Posterior cingulate gyrus (tissue), 11 donors: ENCODE measurements around the gene RAE1.
"Not testable (repeated sequence)": the region's sequence is repeated elsewhere in the genome, so short reads cannot be mapped to it uniquely, and the experiment has no call there.

ENCODE experiments used
- DNase-seq, 10 donors: peaks; one replicate each; pipeline versions ENCODE4 v3.0.0 to v3.0.0-alpha.2; 2020 to 2021; ENCODE audit warnings: mixed read lengths in 3 of 10
- intact Hi-C: fragments of 100-400 bp; cut with DNase I; formaldehyde crosslinking; loops from one replicate; pipeline ENCODE4 v1.15.1; 2023

The RAE1 gene

DNA sequence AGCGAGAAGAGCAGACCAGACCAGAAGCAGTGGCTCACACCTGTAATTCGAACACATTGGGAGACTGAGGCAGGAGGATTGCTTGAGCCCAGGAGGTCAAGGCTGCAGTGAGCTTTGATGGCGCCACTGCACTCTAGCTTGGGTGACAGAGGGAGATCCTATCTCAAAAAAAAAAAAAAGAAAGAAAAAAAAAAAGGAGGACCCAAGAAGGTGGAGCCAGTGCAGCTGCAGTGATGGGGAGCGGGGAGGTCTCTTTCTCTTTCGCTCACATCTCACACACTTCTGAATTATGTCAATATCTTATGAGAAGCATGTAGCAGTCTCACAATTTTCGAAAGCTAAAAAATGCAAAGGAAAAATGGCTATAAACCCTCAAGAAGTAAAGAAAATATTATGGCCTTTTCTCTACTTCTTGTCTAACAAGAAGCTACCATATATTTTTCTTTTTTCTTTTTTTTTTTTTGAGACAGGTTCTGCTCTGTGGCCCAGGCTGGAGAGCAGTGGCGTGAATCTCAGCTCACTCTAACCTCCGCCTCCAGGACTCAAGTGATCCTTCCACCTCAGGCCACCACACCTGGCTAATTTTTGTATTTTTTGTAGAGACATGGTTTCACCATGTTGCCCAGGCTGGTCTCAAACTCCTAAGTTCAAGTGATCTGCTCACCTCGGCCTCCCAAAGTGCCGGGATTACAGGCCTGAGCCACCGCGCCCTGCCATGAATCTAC, 25.3 kb upstream of the RAE1 start:
- no peak for DNase-seq
- intact Hi-C loops: no loop called here

DNA sequence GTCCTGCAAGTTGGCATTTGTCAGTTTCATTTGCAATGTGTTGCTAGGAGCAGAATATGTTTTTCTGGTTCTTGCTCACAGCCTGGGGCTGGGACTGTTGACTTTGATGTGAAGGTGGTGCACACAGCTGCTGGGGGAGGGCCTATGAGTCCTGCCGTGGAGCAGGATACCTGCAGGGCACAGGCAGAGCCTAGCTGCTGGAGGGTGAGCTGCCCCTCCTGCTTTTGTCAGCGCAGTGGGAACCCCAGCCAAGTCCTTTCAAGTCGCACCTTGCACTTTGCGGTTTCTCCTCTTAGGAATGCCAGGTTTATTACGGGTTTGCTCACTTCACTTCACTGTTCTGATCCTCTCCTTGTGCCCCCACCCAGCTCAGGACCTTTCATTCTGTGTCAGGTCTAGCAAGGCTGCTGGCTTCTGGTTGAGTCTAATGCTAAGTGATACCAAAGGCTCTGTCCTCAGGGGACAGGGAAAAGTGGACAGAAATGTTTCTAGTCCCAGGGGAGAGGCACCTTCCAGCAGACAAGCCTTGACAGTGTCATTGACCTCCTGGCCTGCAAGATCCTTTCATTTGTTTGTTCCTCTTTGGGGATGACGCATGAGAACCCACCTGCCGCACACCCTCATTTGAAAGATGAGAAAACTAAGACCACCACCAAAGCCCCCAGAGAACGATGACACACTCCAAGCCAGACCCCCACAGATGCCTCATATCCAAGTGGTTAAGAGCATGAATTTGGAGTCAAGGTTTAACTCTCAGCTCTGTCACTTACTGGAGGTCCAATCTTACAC, 24.2 kb upstream of the RAE1 start:
- intact Hi-C loops: no loop called here
- no peak for DNase-seq

DNA sequence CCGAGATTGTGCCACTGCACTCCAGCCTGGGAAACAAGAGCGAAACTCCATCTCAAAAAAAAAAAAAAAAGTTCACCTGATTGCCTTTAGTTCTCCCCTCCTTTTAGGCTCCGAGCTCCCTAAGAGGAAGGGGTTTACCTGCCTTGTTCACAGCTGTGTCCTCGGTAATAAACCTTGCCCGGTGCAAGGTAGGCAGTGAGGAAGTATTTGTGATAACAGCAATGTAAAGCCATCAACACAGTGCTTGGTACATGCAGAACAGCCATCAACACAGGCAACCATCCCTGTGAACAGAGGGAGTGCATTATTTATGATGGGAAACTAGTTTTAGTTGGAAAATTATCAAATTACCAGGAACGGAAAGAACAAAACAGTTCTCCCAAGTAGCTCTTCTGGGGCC, 23.2 kb upstream of the RAE1 start:
- intact Hi-C loops: no loop called here
- no peak for DNase-seq

DNA sequence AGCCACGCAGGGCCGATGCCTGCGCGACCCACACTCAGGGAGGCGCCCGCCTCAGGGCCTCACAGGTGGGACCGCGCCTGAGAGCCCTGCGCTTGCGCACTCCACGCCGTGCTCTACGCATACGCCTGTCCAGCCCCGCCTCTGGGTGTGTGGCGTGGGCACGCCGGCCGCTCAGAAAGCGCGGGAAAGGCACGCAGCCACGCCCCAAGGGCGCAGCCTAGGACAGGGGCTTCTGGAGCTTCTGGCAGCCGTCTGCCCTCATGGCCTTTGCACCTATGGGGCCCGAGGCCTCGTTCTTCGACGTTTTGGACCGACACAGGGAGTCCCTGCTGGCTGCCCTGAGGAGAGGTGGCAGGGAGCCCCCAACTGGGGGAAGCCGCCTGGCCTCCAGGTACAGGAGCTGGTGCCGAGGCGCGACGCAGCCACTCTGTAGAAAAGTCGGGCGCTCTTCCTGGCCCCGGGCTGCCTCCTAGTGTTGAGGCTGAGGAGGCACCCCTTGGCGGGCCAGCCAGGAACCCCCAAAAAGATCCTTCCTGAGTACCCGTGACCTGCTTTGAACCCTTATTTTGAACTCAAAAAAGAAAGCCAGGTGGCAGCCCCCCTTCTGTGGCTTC, 21.3 kb upstream of the RAE1 start, which contains the start of gene SPO11:
TSS of gene SPO11 (plus strand) at position 196 of the 614 bp plus-strand sequence. CDS start at position 261, 65 bp downstream.
- intact Hi-C loops: loop anchor here (10.0 kb wide), 1 partner anchor 65 kb away; the partner anchor contains the start of gene BMP7
- DNase-seq: peak in 2 of 10 donors; percentile 25 to 84

DNA sequence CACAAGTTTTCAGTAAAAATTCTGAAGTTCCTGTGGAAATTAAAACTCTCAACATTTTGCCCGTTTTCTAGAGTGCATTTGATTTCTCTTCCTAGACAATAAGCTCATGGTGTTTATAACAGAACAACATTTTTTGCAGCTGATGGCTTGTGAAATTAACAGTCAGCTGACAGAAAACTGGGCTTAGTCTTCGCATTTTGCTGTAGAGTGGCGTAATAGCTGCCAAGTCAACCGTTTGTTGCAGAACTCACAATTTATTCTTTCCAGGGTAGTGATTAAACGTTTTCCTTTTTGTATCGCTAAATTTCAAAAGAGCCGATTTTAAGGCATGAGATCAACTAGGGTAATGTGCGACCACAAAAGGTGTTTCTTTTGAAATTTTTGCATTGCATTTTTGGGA, 20.1 kb upstream of the RAE1 start:
- intact Hi-C loops: loop anchor here (10.0 kb wide), 1 partner anchor 66 kb away; the partner anchor contains the start of gene BMP7
- no peak for DNase-seq

DNA sequence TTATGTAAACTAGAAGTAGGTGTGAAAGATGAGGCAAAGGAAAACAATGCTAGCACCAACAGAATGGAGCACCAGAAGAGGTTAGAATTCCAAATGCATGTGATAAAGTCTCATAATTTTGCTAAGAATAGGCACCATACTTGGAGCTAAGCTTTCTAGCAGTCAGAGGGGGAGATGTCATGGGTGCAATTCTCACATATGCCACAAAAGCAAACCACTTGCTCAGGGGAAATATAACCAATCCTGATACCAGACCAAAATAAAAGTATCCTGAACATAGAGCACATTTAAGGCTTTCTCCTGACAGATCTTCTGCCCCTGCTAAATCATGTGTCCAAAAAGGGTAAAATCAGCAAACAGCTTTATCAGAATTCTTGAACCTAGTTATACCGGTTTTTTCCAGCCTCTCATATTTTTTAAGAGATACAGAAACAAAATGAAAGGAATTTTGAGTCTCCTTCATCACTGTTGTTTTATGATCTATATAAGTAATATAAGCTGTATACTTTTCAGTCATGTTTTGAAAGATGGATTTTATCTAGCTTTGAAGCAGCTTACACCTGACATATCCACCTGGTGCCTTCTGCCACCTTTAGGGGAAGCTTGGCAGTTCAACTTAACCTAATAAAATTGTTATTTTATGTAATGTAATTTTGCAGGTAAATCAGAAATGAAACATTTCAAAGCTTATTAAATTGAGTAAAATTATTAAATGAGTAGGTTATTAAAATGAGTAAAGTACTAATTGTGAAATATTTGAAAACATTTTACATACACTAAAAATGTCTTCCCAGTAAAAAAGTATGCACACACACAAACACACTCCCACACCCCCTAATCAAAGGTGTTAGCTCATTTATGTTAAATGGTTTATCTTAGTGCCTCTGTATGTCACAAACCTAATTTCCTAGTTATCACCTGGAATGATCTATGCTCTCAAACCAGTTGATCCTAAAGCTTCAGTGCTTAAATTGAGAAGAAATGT, 18.7 kb upstream of the RAE1 start:
- DNase-seq: no peak
- intact Hi-C loops: loop anchor here (10.0 kb wide), 1 partner anchor 68 kb away; the partner anchor contains the start of gene BMP7

DNA sequence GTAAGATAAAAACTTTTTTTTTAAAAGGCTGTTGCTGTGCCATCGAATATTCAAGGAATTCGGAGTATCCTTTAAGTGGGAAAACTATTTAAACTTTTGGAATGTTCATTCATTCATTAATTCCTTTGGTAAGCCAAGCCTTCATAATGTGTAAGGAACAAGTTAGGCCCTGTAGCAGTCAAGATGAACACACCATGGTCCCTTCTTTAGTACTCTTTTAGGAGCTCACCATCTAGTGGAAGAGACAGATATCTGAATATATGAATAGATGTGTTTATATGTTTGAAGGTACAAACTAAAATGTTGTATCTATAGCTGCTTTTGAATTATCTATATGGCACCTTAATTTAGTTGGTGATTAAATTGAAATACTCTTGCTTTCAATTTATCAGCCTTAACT, 15.7 kb upstream of the RAE1 start:
- DNase-seq: no peak
- intact Hi-C loops: loop anchor here (10.0 kb wide), 1 partner anchor 71 kb away; the partner anchor contains the start of gene BMP7

DNA sequence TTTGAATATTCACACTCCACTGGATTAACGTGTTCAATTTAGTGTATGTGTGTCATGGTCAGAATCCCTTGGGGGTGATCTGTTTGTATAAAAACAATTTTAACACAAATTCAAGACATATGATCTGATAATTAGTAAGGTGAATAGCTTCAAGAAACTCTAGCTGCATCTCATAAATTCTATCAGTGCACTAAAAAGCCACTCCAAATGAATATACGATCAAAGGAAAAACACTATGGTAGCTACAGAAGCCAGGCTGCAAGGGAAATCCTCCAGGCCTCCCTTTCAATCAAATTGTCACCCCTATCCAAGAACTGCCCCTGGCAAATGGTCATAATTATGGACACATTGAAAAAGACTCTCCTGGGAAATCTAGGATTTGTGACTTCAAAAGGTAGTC, 9.4 kb upstream of the RAE1 start:
- intact Hi-C loops: loop anchor here (10.0 kb wide), 1 partner anchor 787 kb away; no protein-coding TSS in a partner anchor
- no peak for DNase-seq

DNA sequence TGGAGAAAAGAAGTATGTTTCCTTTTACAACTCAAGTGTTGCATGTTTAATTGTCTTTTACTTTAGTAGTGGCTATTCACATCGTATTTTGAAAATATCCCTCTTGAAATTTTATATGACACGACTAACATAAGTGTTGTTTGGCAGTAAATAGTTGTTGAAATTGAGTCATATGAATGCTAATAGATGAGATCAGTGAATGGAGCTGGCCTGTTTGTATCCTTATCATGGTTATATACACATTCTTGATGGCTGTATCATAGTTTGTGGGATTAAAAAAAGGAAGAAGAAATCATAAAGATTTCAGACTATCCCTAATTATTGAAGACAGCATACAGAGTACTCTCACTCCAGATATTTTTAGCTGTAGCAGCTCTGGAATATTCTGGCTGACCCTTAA, 8.2 kb upstream of the RAE1 start:
- no peak for DNase-seq
- intact Hi-C loops: loop anchor here (10.0 kb wide), 1 partner anchor 788 kb away; no protein-coding TSS in a partner anchor

DNA sequence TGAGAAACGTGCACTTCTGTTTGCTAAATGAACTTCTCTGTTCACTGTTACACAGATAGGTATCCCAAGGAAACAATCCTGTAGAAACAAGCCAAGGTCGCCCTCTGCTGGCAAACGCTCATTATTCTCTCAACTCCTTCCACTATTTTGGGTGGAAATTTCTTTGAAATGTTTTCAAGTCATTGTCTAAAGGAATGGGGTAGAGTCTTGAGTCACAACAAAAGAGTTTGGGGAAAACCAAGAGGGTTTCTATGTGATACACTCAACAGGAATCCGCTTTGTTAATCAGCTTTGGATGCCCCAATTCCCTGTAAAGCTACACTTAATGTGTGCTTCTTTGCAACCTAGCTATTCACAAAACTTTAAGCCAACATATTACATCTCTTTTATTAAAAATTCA, 4.6 kb upstream of the RAE1 start:
- peak; percentile 42 to 96 (median 86) for DNase-seq
- intact Hi-C loops: loop anchor here (1.0 to 10.0 kb wide), 2 partner anchors 257 to 792 kb away; no protein-coding TSS in a partner anchor

DNA sequence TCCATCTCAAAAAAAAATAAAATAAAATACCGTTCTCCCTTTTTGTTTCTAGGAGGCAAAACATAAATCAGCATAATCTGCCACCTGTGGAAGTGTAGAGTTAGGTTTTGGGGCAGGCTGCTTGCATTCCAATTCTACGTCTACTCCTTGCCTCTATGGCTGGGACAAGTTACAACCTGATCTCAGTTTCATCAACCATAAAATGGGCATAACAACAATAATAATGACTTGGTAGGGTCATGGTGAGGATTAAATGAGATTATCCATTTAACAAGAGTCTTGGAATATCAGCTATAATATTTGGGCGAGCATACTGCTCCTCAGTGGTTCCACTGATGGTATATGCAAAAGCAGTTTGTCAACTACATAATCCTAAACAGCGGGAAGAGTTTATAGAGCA, 3.7 kb upstream of the RAE1 start:
- intact Hi-C loops: loop anchor here (10.0 kb wide), 1 partner anchor 793 kb away; no protein-coding TSS in a partner anchor
- no peak for DNase-seq

DNA sequence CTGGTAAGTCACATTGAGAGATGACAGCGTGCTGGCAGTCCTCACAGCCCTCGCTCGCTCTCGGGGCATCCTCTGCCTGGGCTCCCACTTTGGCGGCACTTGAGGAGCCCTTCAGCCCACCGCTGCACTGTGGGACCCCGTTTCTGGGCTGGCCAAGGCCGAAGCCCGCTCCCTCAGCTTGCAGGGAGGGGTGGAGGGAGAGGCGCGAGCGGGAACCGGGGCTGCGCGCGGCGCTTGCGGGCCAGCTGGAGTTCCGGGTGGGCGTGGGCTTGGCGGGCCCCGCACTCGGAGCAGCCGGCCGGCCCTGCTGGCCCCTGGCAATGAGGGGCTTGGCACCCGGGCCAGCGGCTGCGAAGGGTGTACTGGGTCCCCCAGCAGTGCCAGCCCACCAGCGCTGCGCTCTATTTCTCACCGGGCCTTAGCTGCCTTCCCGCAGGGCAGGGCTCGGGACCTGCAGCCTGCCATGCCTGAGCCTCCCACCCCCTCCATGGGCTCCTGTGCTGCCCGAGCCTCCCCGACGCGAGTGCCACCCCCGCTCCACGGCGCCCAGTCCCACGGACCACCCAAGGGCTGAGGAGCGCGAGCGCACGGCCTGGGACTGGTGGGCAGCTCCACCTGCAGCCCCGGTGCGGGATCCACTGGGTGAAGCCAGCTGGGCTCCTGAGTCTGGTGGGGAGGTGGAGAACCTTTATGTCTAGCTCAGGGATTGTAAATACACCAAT, 2.7 kb upstream of the RAE1 start:
- DNase-seq: peak in 2 of 10 donors; percentile 43 to 77
- intact Hi-C loops: loop anchor here (10.0 kb wide), 1 partner anchor 794 kb away; no protein-coding TSS in a partner anchor

DNA sequence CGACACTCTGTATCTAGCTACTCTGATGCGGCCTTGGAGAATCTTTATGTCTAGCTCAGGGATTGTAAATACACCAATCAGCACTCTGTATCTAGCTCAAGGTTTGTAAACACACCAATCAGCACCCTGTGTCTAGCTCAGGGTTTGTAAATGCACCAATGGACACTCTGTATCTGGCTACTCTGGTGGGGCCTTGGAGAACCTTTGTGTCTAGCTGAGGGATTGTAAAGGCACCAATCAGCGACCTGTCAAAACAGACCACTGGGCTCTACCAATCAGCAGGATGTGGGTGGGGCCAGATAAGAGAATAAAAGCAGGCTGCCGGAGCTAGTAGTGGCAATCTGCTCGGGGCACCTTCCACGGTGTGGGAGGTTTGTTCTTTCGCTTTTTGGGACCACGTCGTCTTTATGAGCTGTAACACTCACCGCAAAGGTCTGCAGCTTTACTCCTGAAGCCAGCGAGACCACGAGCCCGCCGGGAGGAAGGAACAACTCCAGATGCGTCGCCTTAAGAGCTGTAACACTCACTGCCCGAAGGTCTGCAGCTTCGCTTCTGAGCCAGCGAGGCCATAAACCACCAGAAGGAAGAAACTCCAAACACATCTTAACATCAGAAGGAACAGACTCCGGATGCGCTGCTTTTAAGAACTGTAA, 2.0 kb upstream of the RAE1 start:
- intact Hi-C loops: loop anchor here (10.0 kb wide), 1 partner anchor 794 kb away; no protein-coding TSS in a partner anchor

DNA sequence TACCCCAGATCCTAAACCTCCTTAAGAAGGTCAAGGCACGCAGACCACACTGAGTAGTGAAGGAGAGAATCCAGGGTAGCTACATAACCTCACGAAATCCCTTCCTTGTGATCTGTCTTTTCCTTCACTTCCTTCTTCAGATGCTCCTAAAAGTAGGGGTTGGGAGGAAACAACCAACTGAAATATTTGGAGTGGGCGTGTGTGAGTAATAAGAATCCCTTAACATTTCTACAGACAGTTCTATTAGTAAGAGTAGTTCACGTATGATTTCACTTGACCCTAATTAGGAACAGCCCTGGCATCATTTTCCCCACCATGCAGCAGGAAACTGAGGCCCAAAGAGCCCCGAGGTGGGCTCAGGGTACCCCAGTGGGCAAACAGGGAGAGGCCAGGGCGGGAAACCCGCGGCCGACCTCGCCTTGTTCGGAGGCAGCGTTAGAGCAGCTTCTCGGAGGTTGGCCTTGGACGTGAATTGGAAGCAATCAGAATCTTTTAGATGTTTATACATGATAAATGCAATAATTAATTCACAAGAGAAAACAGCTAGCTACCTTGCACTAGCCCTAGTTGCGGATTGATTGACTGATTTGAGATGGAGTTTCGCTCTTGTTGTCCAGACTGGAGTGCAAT, 859 bp upstream of the RAE1 start:
- peak in 1 of 10 donors; percentile 77 for DNase-seq
- intact Hi-C loops: loop anchor here (5.0 kb wide), 1 partner anchor 883 kb away; the partner anchor contains the start of gene RTF2

More for the DNA sequence above, 2.0 kb upstream of the RAE1 start:
- peak in 1 of 10 donors; percentile 43 for DNase-seq

DNA sequence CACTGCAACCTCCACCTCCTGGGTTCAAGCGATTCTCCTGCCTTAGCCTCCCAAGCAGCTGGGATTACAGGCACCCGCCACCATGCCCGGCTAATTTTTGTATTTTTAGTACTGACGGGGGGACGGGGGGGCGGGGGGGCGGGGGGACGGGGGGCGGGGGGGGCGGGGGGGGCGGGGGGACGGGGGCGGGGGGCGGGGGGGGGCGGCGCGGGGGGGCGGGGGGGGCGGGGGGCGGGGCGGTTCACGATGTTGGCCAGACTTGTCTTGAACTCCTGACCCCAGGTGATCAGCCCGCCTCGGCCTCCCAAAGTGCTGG, 371 bp upstream of the RAE1 start:
- intact Hi-C loops: loop anchor here (5.0 kb wide), 1 partner anchor 883 kb away; the partner anchor contains the start of gene RTF2
- DNase-seq: not testable (repeated sequence)

DNA sequence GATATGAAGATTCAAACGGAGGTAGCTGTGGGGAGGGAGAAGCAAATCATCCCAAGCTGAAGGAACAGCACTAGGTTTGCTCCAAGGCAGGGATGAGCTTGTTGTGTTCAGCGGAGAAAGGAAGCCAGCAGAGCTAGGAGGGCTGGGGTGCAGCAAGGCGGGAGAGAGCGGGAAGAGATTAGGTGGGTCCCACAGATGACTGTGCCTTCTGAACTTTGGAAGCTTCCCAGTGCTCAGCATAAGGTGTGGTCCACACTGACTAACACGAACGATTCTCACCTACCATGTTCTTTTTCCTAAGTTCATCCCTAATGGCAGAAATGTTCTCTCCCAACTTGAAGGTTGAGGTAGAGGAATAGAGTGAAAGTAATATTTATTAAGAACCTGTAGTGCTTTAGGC, 1.2 kb downstream of the RAE1 start:
- intact Hi-C loops: loop anchor here (5.0 kb wide), 1 partner anchor 885 kb away; the partner anchor contains the start of gene RTF2
- no peak for DNase-seq

DNA sequence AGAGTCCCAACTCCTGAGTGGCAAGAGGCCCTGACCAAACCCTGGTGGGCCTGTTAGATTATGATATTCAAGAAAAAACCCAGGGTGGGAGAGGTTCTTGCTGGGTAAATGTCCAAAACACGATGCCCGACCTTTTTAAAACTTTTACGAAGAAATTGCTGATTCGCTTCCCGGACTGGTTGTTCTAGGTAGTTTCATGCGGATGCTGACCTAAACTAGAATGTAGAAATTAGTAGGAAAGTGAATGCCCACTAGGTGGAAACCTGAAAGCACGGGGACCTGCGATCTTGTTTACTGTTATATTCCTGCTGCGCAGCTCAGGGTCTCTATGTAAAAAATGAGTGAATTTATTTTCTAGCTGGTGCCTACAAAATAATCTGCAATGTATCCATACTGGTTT, 2.3 kb downstream of the RAE1 start:
- DNase-seq: peak in 1 of 10 donors; percentile 40
- intact Hi-C loops: loop anchor here (5.0 kb wide), 1 partner anchor 886 kb away; the partner anchor contains the start of gene RTF2
